Bronchial epithelial cell (primary cell): Measurements from ENCODE around the gene CTRL. TPM values are rescaled to one million over a fixed set of nuclear protein-coding genes. Genes with fewer than 3 reads are reported as not detected.
"Not testable (repeated sequence)": the region's sequence is repeated elsewhere in the genome, so short reads cannot be mapped to it uniquely, and the experiment has no call there.

Source experiments
- DNase-seq: peaks from one replicate; pipeline ENCODE4 v3.0.0-alpha.2; 2010; ENCODE audit warnings: low read depth
- FAIRE-seq: peaks from 2 replicates; lab custom pipeline; 2011; peaks lifted over from hg19 to GRCh38; lab: Jason Lieb, UNC
- H3K27me3 ChIP-seq: 2 replicates; pipeline ENCODE4 v1.5.1; 2011; ENCODE audit warnings: low read length; ENCODE audit not compliant: control insufficient read depth, insufficient read depth
- H3K36me3 ChIP-seq: 2 replicates; pipeline ENCODE4 v1.5.1; 2011; ENCODE audit warnings: low read length; ENCODE audit not compliant: control insufficient read depth, insufficient read depth
- H3K4me3 ChIP-seq: 2 replicates; pipeline ENCODE4 v1.5.1; 2011; ENCODE audit warnings: mild to moderate bottlenecking, low read depth, low read length, control low read depth
- total RNA-seq: library from RNA; depleted of rRNA; stranded (reverse); fragments of >200 nt; gene quantifications from 2 replicates; pipeline ENCODE4 v1.2.1, GENCODE V29; 2014
- TF ChIP-seq, protein P1 (sequence below): IDR thresholded peaks from 2 replicates; pipeline ENCODE4 v1.5.1; 2011; ENCODE audit warnings: mild to moderate bottlenecking, moderate library complexity, low read length, control low read depth, inconsistent platforms; ENCODE audit not compliant: insufficient read depth, severe bottlenecking

The CTRL gene
- total RNA-seq, 1 donor from 2014 or later = 0.26 TPM

DNA sequence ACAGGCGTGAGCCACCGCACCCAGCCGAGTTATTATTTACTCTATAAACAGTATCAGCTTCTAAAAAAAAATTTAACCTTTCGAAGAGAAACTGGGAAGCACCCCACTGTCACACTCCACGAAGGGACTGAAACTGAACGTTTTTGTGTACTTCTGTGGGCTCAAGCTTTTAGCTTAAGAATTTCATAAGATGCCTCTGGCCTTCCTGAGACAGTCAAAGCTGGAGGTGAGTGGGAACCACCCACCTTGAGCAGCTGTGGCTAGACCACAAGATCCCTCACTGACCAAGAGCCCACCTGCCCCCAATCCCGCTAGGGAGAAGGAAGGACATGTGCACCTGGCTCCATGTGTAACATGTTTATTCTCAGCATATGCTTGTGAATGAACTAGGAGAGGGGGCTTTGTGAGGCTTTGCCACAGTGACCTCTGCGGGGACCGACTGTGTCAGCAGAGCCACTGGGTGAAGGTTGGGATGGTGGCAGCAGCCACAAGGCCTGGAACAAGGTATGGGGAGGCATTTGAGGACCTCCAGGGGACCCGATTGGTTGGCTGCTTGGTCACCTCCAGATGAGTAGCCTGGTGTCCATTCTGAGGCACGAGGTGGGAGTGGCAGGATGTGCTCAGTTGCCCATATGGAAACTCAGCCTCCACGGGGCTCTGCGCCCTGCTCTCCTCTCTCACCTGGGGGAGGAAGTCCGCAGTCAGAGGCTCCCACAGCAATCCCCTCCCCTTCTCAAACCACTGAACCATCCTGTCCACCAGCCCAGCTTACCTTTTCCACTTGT is 43.9 kb upstream of the CTRL start:
- TF ChIP-seq, protein P1, sequence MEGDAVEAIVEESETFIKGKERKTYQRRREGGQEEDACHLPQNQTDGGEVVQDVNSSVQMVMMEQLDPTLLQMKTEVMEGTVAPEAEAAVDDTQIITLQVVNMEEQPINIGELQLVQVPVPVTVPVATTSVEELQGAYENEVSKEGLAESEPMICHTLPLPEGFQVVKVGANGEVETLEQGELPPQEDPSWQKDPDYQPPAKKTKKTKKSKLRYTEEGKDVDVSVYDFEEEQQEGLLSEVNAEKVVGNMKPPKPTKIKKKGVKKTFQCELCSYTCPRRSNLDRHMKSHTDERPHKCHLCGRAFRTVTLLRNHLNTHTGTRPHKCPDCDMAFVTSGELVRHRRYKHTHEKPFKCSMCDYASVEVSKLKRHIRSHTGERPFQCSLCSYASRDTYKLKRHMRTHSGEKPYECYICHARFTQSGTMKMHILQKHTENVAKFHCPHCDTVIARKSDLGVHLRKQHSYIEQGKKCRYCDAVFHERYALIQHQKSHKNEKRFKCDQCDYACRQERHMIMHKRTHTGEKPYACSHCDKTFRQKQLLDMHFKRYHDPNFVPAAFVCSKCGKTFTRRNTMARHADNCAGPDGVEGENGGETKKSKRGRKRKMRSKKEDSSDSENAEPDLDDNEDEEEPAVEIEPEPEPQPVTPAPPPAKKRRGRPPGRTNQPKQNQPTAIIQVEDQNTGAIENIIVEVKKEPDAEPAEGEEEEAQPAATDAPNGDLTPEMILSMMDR = no peak
- DNase-seq (no peak), FAIRE-seq (no peak)
- no peak overlapping the region for H3K4me3 ChIP-seq
- peaks cover 4% of the 10 kb centered on the region for H3K27me3 ChIP-seq
- H3K36me3 ChIP-seq = no peaks in the 10 kb centered on the region

DNA sequence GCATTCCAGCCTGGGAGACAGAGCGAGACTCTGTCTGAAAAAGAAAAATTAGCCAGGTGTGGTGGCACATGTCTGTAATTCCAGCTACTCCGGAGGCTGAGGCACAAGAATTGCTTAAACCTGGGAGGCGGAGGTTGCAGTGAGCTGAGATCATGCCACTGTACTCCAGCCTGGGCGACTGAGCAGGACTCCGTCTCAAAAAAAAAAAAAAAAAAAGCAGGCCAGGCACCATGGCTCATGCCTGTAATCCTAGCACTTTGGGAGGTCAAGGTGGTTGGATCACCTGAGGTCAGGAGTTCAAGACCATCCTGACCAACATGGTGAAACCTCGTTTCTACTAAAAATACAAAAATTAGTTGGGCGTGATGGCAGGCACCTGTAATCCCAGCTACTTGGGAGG is 40.6 kb upstream of the CTRL start:
- not testable (repeated sequence) for H3K27me3 ChIP-seq, H3K36me3 ChIP-seq, DNase-seq, FAIRE-seq, H3K4me3 ChIP-seq

DNA sequence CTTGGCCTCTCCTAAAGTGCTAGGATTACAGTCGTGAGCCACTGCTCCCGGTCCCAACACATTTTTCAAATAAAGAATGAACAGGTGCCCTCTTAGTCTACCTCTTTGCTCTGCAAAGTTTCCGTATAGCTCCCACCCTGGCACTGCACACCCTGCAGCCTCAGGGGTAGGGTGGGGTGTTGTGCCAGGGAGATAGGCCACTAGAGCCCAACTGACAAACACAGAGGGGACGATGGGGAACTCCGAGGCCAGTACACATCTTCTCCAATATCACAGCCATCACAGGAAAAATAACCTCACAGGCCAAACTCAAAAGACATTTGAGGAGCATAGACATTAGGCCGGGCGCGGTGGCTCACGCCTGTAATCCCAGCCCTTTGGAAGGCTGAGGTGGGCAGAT is 39.4 kb upstream of the CTRL start:
- H3K36me3 ChIP-seq = no peaks in the 10 kb centered on the region
- DNase-seq (no peak), FAIRE-seq (no peak)
- TF ChIP-seq, protein P1 = no peak
- peaks cover 2% of the 10 kb centered on the region for H3K27me3 ChIP-seq
- H3K4me3 ChIP-seq = no peak overlapping the region

DNA sequence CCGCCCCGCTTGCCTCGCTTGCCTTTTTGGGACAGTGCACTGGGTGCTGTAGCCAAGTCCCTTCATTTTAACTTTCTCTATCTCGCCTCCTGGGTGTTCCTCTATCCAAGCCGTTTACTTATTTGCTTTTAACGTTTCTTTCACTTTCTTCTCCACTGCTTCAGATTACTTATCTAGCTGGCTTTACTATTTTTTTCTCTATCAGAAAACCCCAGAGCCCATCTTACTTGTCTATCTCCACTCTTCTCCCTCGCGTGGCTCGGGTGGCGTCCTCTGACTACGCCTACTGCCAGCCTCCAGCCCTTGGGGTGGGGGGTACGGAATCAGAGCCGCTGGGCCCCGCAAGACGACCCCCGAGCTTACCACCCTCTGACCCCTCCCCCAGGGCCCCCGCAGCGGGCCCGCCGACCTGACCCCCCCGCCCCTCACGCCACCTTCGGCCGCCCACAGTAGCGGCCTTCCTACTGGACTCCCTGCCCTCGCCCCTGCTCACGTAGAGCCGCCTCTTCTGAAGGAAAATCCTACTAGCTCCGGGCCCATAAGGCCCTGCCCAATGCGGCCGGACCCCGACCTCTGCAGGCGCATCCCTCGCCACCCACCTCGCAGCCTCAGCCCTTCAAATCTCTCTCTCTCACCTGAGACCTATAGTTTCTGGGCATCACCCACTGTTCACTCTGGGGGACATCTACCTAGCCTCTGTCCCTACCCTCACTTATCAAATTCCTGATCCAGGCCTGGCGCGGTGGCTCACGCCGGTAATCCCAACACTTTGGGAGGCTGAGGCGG is 37.8 kb upstream of the CTRL start:
- Histone ChIP-seq H3K36me3 (no peaks in the 10 kb centered on the region), H3K27me3 (no peaks in the 10 kb centered on the region), H3K4me3 (peak overlapping the region; percentile 87)
- DNase-seq (no peak), FAIRE-seq (no peak)
- TF ChIP-seq, protein P1 = no peak

DNA sequence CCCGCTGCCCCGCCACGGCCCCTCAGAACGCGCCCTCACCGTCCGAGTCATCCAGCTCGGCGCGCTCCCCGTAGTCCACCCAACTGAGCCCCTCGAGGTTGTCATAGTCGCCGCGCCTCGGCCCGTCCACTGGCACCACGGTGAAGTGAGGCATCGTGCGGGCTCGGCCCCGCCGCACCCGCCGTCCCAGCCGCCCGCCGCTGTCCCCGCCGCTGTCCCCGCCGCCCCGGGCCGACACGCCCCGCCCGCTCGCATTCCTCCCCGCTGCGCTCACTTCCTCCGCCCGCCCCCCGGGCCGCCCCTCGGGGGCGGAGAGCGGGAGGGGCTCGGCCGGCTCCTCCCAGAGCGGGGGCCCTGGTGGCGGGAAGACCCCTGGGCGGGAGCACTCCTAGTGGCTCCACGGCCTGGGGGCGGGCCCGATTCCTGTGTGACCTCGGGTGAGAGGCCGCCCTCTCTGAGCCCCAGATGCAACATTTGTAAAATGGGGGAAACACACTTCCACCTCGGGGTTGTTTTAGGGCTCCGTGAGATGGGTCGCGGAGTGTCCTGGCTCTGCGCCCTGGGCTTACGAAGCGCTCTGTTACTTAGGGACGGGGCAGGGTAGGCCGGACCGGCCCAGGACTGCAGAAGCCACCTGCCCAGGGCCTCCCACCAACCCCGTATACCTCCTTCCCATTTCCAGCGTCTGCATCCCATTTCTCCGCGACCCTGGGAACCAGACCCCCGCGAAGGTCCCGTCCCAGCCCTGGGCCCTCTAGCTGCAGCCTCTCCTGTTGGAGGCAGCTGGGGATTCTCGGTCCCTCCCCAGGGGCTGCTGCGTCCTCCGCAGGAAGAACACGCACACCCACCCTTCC is 37.0 kb upstream of the CTRL start, which contains the start of gene SLC12A4:
Gene SLC12A4, minus strand, starts transcription at position 238 of the 854 bp plus-strand sequence. Its CDS starts 84 bp downstream, at position 154.
- TF ChIP-seq, protein P1 = peak; percentile 9
- DNase-seq = peak; percentile 33
- Histone ChIP-seq H3K4me3 (peak within 1 kb of the TSS; percentile 87), H3K36me3 (peaks cover under 1% of the 10 kb centered on the region), H3K27me3 (no peaks in the 10 kb centered on the region)
- no peak for FAIRE-seq
